Parathyroid adenoma (tissue), 2 donors: ENCODE results near the gene AKAP8.

ENCODE experiments used
- H2AFZ ChIP-seq: fragments of 300-600 bp; sonication (generic); one replicate; pipeline ENCODE4 v1.7.0; 2017; ENCODE audit warnings: antibody characterized with exemption, mild to moderate bottlenecking
- H3K27ac ChIP-seq: fragments of 300-600 bp; sonication (generic); one replicate; pipeline ENCODE4 v1.7.0; 2017
- H3K27me3 ChIP-seq: fragments of 300-600 bp; sonication (generic); one replicate; pipeline ENCODE4 v1.7.0; 2017; ENCODE audit warnings: low read length; ENCODE audit not compliant: control insufficient read depth, insufficient read depth
- H3K36me3 ChIP-seq: fragments of 300-600 bp; sonication (generic); one replicate; pipeline ENCODE4 v1.7.0; 2017; ENCODE audit warnings: low read length; ENCODE audit not compliant: control insufficient read depth, insufficient read depth
- H3K4me1 ChIP-seq: fragments of 300-600 bp; sonication (generic); one replicate; pipeline ENCODE4 v1.7.0; 2017; ENCODE audit warnings: control low read depth
- H3K4me2 ChIP-seq: fragments of 300-600 bp; sonication (generic); one replicate; pipeline ENCODE4 v1.7.0; 2017; ENCODE audit warnings: low read length
- H3K4me3 ChIP-seq: fragments of 300-600 bp; sonication (generic); one replicate; pipeline ENCODE4 v1.7.0; 2017; ENCODE audit warnings: low read depth, low read length
- H3K79me2 ChIP-seq: fragments of 300-600 bp; sonication (generic); one replicate; pipeline ENCODE4 v1.7.0; 2017; ENCODE audit warnings: control low read depth
- H3K9ac ChIP-seq: fragments of 300-600 bp; sonication (generic); one replicate; pipeline ENCODE4 v1.7.0; 2017; ENCODE audit warnings: mild to moderate bottlenecking
- H3K9me3 ChIP-seq: fragments of 300-600 bp; sonication (generic); one replicate; pipeline ENCODE4 v1.7.0; 2017; ENCODE audit warnings: low read length; ENCODE audit not compliant: control insufficient read depth
- TF ChIP-seq, protein P1 (sequence below): fragments of 300-600 bp; sonication (generic); IDR thresholded peaks from one replicate; pipeline ENCODE4 v1.7.0; 2017; ENCODE audit warnings: antibody characterized with exemption, mild to moderate bottlenecking
- donor health status: primary hyperparathyroidism.

The AKAP8 gene

DNA sequence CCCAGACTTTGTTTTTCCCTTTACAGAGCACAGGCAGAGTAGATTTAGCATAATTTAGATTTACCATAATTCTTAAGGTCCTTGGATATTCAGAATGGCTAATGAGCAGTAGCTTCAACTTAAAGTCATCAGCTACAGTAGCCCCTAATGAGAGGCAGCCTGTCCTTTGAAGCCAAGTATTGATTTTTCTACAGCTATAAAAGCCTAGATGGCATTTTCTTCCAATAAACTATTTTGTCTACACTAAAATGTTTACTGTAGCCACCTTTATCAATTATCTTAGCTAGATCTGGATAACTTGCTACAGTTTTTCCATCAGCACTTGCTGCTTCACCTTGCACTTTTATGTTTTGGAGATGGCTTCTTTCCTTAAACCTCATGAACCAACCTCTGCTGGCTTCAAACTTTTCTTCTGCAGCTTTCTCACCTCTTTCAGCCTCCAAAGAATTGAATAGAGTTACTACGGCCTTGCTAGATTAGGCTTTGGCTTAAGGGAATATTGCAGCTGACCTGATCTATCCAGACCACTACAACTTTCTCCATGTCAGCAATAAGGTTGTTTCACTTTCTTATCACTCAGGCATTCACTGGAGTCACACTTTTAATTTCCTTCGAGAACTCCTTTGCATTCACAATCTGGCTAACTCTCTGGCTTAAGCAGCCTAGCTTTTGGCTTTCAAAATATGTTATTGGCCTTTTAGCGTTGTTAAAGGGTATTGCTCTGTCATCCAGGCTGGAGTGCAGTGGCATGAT, 73.8 kb downstream of the AKAP8 start:
- Histone ChIP-seq H3K4me2 (peak overlapping the region; percentile 28), H3K4me1 (peaks cover 37% of the 10 kb centered on the region), H2AFZ (no peak overlapping the region), H3K9ac (no peak overlapping the region), H3K36me3 (no peaks in the 10 kb centered on the region), H3K27ac (no peak overlapping the region), H3K4me3 (no peak overlapping the region), H3K79me2 (peaks cover 80% of the 10 kb centered on the region), H3K9me3 (no peaks in the 10 kb centered on the region), H3K27me3 (no peaks in the 10 kb centered on the region)
- TF ChIP-seq, protein P1, sequence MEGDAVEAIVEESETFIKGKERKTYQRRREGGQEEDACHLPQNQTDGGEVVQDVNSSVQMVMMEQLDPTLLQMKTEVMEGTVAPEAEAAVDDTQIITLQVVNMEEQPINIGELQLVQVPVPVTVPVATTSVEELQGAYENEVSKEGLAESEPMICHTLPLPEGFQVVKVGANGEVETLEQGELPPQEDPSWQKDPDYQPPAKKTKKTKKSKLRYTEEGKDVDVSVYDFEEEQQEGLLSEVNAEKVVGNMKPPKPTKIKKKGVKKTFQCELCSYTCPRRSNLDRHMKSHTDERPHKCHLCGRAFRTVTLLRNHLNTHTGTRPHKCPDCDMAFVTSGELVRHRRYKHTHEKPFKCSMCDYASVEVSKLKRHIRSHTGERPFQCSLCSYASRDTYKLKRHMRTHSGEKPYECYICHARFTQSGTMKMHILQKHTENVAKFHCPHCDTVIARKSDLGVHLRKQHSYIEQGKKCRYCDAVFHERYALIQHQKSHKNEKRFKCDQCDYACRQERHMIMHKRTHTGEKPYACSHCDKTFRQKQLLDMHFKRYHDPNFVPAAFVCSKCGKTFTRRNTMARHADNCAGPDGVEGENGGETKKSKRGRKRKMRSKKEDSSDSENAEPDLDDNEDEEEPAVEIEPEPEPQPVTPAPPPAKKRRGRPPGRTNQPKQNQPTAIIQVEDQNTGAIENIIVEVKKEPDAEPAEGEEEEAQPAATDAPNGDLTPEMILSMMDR, result no peak

DNA sequence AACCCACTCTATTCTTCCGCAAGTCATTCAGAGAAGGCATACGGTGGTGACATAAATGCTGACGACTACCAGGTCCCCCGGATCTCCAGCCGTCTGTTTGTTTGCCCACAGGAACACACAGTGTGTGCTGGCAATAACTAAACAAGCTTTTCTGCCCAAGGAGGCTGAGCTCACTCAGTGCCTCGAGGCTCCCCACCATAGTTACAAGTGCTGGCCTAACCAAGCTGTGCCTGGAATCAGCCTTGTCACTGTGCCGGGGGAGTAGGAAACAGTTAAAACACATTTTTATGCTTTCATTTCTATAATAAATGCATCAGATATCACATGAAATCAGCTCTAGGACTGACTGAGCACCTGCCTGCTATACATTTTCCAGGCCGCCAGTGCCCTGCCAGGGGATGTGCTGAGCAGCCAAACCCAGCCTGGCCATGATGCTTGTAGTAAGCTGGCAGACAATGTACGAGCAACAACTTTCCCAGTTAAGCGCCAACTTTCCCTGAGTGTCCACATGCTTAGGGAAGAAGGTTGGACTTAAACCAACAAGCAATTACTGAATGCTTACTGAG, 75.4 kb downstream of the AKAP8 start:
- Histone ChIP-seq H3K4me1 (peaks cover 43% of the 10 kb centered on the region), H3K9ac (no peak overlapping the region)

More for the DNA sequence above, 75.4 kb downstream of the AKAP8 start:
- TF ChIP-seq, protein P1, result no peak
- H3K4me3 ChIP-seq, result no peak overlapping the region
- no peak overlapping the region for H3K4me2 ChIP-seq
- H3K27ac ChIP-seq, result no peak overlapping the region
- no peak overlapping the region for H2AFZ ChIP-seq
- H3K27me3 ChIP-seq, result no peaks in the 10 kb centered on the region
- H3K9me3 ChIP-seq, result no peaks in the 10 kb centered on the region
- H3K36me3 ChIP-seq, result no peaks in the 10 kb centered on the region
- peaks cover 89% of the 10 kb centered on the region for H3K79me2 ChIP-seq
